ENCODE results near the gene ATP6V1B1. TPM values are rescaled to one million over a fixed set of nuclear protein-coding genes. Genes with fewer than 3 reads are reported as not detected.
A peak's percentile ranks its signal among the peaks of the same experiment; 100 is the strongest.

The ATP6V1B1 gene
- total and polyA plus RNA-seq, 7 donors: 0.16 to 1.9 (median 0.66) TPM; not detected in 4

DNA sequence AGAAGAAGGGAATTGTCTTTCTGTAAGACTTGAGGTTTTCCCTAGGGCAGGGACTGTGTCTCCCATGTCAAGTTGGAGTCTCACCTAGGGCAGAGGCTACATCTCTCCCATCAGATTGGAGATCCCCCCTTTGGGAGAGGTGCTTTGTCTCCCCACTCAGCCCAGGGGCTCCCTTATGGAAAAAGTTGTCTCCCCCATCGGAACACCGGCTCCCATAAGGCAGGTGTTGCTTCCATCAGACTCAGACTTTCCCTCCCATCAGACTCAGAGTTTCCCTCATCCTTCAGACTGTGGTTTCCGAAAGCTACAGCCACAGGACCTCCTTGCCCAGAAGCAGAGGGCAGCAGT lies 48.5 kb downstream of the ATP6V1B1 start:
- DNase-seq: peak; percentile 37
- H3K36me3 ChIP-seq: peaks cover 12 to 39% (median 29%) of the 10 kb centered on the region in 4 donors

DNA sequence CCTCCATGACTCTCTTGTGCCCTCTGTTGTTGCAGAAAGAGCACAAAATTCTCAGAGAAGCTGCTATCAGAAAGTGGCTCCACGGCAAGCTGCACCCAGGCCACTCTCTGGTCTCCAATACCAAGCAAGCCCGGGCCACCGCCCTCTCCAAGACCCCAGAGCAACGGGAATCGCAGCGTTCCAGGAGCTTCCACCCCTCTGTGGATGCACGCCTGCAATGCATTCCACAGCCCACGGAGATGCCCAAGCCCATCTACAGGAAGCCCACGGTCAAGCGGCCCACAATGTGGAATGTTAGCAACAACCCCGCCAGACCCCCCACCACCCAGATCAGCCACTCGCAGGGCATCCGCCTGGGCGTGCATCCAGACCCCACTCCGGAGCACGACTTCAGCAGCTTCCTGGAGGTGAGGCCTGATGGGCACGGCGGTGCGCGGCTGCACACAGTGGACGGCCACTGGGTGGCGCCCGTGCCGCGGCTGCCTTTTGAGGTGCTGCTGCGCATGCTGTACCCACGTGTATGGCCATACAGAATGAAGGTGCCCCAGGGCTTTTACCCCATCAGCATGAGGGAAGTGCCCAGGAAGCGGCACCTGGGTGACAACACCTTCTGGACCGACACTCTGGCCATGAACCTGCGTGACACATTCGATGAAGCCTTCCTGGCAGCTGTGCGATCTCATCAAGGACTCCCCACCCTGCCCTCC lies 49.0 kb downstream of the ATP6V1B1 start:
- no peaks in the 10 kb centered on the region for H3K9me3 ChIP-seq
- TF ChIP-seq POLR2AphosphoS5 (IDR thresholded peaks at IDR 0.05): no peak
- TF ChIP-seq, protein P1, sequence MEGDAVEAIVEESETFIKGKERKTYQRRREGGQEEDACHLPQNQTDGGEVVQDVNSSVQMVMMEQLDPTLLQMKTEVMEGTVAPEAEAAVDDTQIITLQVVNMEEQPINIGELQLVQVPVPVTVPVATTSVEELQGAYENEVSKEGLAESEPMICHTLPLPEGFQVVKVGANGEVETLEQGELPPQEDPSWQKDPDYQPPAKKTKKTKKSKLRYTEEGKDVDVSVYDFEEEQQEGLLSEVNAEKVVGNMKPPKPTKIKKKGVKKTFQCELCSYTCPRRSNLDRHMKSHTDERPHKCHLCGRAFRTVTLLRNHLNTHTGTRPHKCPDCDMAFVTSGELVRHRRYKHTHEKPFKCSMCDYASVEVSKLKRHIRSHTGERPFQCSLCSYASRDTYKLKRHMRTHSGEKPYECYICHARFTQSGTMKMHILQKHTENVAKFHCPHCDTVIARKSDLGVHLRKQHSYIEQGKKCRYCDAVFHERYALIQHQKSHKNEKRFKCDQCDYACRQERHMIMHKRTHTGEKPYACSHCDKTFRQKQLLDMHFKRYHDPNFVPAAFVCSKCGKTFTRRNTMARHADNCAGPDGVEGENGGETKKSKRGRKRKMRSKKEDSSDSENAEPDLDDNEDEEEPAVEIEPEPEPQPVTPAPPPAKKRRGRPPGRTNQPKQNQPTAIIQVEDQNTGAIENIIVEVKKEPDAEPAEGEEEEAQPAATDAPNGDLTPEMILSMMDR (IDR thresholded peaks at IDR 0.05): peak in 3 of 4 experiments; percentile 38 to 70 (median 60)
- TF ChIP-seq EP300 (IDR thresholded peaks at IDR 0.05): no peak
- TF ChIP-seq POLR2A (IDR thresholded peaks at IDR 0.05): no peak
- intact Hi-C loops (cut with DNase I): no loop called here
- H3K27ac ChIP-seq: no peak overlapping the region
- peak; percentile 71 for DNase-seq
- H3K4me3 ChIP-seq: no peak overlapping the region
- peaks cover 13 to 44% (median 33%) of the 10 kb centered on the region in 4 donors for H3K36me3 ChIP-seq
- 25 to 29% methylated on average over 32 of the region's 32 CpGs for WGBS, 2 donors
- H3K4me1 ChIP-seq: peaks cover 0 to 8% (median 0%) of the 10 kb centered on the region in 4 donors
- H3K27me3 ChIP-seq: no peaks in the 10 kb centered on the region

More for the DNA sequence above, 48.5 kb downstream of the ATP6V1B1 start:
- TF ChIP-seq POLR2AphosphoS5 (IDR thresholded peaks at IDR 0.05): no peak
- TF ChIP-seq, protein P1 (IDR thresholded peaks at IDR 0.05): no peak
- no peak for TF ChIP-seq POLR2A (IDR thresholded peaks at IDR 0.05)
- TF ChIP-seq EP300 (IDR thresholded peaks at IDR 0.05): no peak
- Histone ChIP-seq H3K9me3 (no peaks in the 10 kb centered on the region), H3K27me3 (no peaks in the 10 kb centered on the region), H3K4me1 (peaks cover 0 to 10% (median under 1%) of the 10 kb centered on the region in 4 donors), H3K4me3 (no peak overlapping the region), H3K27ac (no peak overlapping the region)
- intact Hi-C loops (cut with DNase I): no loop called here
- 87 to 88% methylated on average over 3 of the region's 3 CpGs for WGBS, 2 donors

DNA sequence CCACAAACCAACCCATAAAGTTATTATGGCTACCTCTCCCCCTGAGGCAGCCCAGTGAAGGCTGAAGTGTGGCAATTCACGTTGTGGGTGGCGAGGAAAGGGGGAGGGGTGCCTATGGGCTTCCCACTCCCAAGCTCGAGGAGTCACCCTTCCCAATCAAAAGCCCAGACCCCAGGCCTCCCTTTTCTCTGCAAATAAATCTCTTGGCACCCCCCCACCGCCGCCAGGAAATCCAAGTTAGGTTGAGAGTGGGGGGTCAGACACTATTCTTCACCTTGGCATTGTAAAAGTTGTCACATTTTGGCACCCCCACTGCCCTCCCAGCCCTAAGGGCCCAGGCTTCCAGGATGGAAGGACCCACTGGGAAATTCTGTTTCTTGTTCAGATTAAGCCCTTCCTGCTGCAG lies 49.6 kb downstream of the ATP6V1B1 start:
- no peak for TF ChIP-seq POLR2A (IDR thresholded peaks at IDR 0.05)
- TF ChIP-seq POLR2AphosphoS5 (IDR thresholded peaks at IDR 0.05): no peak
- TF ChIP-seq EP300 (IDR thresholded peaks at IDR 0.05): no peak
- TF ChIP-seq, protein P1 (IDR thresholded peaks at IDR 0.05): no peak
- Histone ChIP-seq H3K27me3 (no peaks in the 10 kb centered on the region), H3K4me1 (peaks cover 0 to 8% (median 0%) of the 10 kb centered on the region in 4 donors), H3K27ac (no peak overlapping the region), H3K9me3 (no peaks in the 10 kb centered on the region), H3K36me3 (peaks cover 13 to 50% (median 37%) of the 10 kb centered on the region in 4 donors), H3K4me3 (no peak overlapping the region)
- peak; percentile 60 for DNase-seq
- intact Hi-C loops (cut with DNase I): no loop called here
- 75 to 77% methylated on average over 5 of the region's 5 CpGs for WGBS, 2 donors

DNA sequence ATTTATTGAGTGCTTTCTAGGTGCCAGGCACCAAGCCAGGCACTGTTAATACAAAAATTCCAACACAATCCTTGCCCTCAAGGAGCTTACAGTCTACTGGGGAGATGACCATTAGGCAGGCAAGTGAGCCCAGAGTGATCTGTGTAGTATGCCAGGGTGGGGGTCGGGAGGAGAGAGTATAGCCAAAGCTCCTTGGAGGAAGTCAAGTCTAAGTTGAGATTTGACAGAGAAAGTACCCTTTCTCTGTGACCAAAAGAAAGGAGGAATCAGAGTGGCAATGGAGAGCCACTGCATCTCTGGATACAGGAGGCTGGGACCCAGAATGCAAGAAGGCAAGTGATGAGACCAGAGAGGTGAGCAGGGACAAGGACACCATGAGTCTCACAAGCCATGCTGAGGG lies 50.3 kb downstream of the ATP6V1B1 start:
- H3K27ac ChIP-seq: no peak overlapping the region
- H3K36me3 ChIP-seq: peaks cover 13 to 57% (median 40%) of the 10 kb centered on the region in 4 donors
- DNase-seq: peak; percentile 20
- peaks cover 0 to 8% (median 0%) of the 10 kb centered on the region in 4 donors for H3K4me1 ChIP-seq
- H3K27me3 ChIP-seq: no peaks in the 10 kb centered on the region
- H3K4me3 ChIP-seq: no peak overlapping the region
- intact Hi-C loops (cut with DNase I): no loop called here
- no peak for TF ChIP-seq POLR2AphosphoS5 (IDR thresholded peaks at IDR 0.05)
- TF ChIP-seq POLR2A (IDR thresholded peaks at IDR 0.05): no peak
- H3K9me3 ChIP-seq: no peaks in the 10 kb centered on the region
- 96 to 99% methylated on average over 1 of the region's 1 CpG for WGBS, 2 donors

DNA sequence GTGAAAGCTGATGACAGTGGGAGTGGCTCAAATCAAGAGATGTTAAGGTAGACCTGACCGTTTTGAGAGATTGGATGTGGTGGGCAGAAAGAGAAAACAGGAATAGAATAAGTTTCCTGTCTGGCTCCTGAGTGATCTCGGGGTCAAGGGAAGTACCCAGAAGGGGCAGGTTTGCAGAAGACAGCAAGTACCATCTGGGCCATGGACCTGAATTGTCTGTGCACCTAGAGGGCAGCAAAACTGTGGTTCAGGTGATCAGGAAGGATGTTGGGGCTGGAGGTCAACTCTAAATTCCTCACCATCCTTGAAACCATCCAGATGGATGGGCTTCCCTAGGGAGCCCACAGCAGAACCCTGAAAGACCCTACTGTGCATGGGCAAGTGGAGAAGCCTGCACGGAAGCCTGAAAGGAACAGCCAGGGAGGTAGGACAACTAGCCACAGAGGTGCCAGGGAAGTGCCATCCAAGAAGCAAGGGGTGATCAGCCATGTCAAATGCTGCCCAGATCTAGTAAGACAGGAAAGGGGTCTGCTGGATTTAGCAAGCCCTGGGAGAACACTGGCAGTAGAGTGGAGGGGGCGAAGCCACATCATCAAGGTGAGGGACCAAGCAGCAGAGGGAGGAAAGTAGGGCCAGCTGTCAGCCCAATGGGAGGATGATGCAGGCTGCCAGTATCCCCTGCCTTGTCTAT lies 50.9 kb downstream of the ATP6V1B1 start:
- TF ChIP-seq POLR2AphosphoS5 (IDR thresholded peaks at IDR 0.05): no peak
- TF ChIP-seq POLR2A (IDR thresholded peaks at IDR 0.05): no peak
- TF ChIP-seq EP300 (IDR thresholded peaks at IDR 0.05): no peak
- TF ChIP-seq, protein P1 (IDR thresholded peaks at IDR 0.05): no peak
- Histone ChIP-seq H3K4me3 (no peak overlapping the region), H3K27ac (no peak overlapping the region), H3K36me3 (peaks cover 13 to 64% (median 47%) of the 10 kb centered on the region in 4 donors), H3K4me1 (peaks cover 0 to 9% (median 0%) of the 10 kb centered on the region in 4 donors), H3K9me3 (no peaks in the 10 kb centered on the region), H3K27me3 (no peaks in the 10 kb centered on the region)
- DNase-seq: peak; percentile 44
- intact Hi-C loops (cut with DNase I): no loop called here
- WGBS, 2 donors: 86 to 91% methylated on average over 4 of the region's 4 CpGs

Measured in sigmoid colon (tissue), 7 donors.